ENCODE measurements around the gene MAP1LC3B.

DNA sequence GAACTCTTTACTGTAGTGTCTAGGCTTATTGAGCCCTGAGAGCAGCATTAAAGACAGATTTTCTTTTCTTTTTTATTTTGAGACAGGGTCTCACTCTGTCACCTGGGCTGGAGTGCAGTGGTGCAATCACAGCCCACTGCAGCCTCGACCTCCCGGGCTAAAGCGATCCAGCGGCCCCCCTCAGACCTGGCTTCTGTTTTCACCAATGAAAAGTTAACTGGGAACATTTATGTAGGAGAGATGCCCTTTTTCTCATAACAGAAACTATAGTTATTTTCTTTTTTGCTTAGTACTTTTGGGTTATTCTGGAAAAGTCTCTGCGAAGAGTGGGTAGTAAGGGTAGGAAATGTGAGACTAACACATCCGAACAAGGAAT, 1.5 kb downstream of the MAP1LC3B start:
- TF ChIP-seq CTCF (IDR thresholded peaks at IDR 0.05) (no peak), POLR2AphosphoS5 (IDR thresholded peaks at IDR 0.05) (no peak)
